COLO668 (cell line): ENCODE data around the gene TNFRSF14.
A peak's percentile ranks its signal among the peaks of the same experiment; 100 is the strongest.
"Not testable (repeated sequence)": the region's sequence is repeated elsewhere in the genome, so short reads cannot be mapped to it uniquely, and the experiment has no call there.

Experiments
- DNase-seq: peaks from one replicate; lab custom pipeline; 2025; ENCODE audit not compliant: unreplicated experiment; lab: John Stamatoyannopoulos, UW

The TNFRSF14 gene

DNA sequence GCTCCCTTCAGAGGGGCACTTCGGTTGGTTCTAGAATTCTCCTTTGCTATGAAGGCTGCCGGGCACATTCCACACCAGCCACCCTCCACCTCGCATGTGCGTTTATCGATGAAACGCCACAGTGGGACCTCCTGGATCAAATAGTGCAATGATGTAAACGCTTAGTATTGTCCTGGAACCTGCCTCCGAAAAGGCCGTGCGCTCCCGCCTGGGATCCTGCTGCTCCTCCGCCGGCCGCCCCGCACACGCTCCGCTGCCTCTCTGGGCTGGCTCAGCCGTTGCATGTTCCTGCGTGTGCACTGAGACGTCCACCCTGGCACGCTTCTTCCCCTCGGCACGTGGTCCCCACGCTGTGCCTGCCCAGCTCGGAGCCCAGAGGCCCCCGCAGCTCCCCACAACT is 4.0 kb upstream of the TNFRSF14 start:
- no peak for DNase-seq

DNA sequence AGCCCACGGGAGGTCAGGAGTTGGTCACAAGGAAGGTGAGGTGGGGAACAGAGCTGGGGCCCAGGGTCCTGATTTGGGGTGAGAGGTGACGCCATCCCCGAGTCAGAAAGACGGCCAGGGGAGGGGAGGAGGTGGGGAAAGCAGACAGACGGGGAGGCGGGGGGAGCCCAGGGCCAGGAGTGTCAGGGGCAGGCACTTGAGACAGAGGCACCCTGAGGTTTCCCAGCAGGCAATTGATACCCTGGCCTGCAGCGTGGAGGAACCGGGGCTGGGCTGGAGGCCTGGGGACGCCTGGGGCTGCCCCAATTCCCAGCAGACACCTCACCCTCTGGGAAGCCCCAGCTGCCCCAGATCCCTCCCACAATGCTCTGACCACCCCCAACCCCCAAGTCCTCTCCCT is 3.1 kb upstream of the TNFRSF14 start:
- not testable (repeated sequence) for DNase-seq

DNA sequence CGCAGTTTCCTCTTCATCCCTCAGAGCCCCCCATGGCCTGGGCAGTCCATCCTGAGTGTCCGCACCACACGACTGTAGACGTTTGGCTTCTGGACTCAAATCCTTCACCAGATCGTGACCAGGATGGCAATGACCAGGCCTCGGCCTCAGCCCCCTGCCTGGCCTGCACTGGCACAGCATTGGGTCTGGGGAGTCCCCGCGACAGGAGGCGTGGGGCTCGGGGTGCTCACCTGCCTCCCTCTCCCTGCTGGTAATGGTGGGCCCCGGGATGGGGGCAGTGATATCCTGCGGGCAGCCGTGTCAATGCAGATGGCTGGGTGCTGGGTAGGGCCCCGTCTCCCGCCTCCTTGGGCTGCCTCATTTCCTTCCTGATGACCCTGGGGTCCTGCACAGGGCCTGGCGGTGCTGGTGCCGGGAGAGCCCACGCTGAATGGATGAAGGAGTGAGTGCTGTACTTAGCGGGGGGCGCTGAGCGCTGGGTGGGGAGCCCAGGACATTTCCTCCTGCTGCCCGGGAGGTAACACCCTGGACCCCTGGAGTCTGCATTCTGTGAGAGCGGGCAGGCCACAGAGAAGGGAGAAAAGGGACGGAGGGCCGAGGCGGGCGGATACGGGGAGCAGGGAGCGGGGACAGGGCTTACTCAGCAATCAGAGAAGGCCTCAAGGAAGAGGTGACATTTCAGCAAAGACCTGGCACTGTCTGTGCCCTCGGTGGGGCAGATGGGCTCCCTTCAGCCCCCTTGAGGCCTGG is 2.1 kb upstream of the TNFRSF14 start:
- DNase-seq: no peak

DNA sequence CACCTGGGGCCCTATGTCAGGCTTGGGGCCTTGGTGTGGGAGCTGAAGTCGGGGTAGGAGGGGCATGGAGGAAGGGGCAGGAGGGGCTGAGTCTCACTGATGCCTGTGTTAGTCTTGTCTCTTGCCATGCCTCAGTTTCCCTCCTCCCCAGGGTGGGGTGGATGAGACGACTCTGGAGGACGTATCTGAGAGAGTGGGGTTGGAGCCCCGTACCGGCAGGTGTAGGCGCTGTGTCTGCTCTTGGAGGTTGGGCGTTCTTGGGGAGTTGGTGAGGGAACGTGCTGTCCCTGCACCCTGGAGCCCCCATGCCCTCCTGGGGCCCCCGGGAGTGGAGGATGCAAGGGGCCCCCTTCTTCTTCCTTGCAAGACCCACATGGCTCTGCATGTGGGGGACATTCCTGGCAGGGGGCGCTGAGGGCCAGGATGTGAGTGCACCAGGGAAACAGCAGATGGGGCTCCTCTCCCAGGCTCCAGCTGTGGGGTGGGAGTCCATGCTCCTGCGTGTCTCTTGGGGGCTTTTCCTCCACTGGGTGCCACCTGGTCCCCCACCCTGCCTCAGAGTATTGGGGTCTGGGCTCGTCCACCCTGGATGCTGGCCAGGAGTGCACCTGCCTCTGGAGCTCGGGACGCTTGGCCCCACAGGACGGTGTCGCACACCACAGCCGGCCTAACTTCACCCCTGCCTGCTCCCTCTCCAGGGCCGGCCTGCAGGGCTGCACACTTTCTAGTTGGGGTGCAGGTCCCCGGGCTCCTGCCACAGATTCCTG is 1.4 kb upstream of the TNFRSF14 start:
- peak; percentile 27 for DNase-seq

DNA sequence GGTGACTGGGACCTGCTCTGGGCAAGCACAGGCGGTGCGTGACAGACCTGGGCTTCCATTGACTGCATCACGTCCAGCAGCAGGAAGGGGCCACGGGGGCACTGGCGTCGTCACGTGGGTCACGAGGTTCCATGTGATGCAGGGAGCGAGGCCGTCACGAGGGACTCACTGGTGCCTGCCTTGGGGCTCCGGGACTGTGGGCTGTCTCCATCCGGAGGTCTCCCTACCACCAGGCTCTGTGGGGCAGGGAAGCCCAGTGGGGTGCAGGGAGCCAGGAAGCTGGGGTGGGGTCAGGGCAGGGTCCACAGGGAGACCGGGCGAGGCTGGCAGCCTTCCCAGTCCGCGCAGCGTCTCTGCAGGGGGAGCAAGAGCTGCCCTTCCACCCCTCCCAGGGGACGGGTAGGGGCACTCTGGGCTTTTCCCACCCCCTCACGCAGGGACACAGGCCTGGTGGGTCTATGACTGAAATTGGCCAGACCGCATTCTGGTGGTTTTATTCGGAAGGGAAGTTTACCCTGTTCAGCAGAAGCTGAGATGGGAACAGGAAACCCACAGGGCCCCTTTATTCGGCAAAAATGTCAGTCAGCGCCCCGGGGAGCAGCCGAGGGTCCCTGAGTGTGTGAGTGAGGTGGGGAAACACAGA is 416 bp upstream of the TNFRSF14 start:
- peak; percentile 75 for DNase-seq

DNA sequence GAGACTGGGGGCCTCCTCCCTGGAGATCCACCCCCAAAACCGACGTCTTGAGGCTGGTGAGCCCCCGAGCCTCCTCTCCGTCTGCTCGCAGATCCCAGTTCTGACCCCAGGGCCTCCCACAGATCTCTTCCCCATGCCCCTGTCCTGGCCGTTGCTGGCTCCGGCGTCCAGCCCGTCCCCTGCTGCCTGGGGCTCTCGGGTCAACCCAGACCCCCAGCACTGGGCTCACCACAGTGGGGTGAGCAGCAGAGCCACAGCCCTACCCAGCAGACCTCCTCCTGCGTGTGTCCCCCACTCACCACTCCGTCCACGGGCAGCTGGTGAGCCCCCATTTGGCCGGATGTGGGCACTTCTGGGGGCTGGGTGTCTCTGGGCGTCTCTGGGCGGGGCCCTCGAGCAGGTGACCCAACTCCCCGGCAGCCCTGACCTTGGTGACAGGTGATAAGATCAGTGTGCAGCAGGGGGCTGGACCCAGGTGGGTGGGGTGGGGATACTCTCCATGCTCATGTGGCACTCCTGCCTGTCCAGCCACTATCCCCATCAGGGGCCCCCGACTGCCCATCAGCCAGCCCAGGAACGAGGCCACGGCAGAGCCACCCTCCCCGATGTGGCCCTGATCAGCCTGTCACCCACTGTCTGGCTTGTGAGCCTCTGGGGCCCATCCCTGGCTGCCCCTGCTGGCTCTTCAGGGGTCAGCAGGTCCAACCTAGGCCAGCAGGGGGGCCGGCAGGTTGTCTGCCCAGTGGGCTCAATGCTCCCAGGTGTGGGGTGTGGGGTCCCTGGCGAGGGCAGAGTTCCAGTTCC is 709 bp downstream of the TNFRSF14 start:
- DNase-seq: peak; percentile 85

GRCh38 chr1:2557482-2558400 is 1.6 kb downstream of the TNFRSF14 start:
- DNase-seq: no peak

- DNase-seq: no peak
Observed at GRCh38 chr1:2558420-2558819, 2.2 kb downstream of the TNFRSF14 start.

DNA sequence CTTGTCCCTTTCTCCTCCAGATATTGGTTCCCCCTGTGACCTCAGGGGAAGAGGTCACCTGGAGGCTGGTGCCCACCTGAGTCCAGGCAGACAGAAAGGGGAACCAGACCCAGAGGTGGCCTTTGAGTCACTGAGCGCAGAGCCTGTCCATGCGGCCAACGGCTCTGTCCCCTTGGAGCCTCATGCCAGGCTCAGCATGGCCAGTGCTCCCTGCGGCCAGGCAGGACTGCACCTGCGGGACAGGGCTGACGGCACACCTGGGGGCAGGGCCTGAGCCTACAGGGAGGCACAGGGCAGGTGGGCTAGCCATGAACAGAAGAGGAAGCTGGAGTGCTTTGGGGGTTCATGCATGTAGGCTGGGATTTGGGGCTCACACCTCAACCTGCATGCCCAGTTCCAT is 2.7 kb downstream of the TNFRSF14 start:
- no peak for DNase-seq

DNA sequence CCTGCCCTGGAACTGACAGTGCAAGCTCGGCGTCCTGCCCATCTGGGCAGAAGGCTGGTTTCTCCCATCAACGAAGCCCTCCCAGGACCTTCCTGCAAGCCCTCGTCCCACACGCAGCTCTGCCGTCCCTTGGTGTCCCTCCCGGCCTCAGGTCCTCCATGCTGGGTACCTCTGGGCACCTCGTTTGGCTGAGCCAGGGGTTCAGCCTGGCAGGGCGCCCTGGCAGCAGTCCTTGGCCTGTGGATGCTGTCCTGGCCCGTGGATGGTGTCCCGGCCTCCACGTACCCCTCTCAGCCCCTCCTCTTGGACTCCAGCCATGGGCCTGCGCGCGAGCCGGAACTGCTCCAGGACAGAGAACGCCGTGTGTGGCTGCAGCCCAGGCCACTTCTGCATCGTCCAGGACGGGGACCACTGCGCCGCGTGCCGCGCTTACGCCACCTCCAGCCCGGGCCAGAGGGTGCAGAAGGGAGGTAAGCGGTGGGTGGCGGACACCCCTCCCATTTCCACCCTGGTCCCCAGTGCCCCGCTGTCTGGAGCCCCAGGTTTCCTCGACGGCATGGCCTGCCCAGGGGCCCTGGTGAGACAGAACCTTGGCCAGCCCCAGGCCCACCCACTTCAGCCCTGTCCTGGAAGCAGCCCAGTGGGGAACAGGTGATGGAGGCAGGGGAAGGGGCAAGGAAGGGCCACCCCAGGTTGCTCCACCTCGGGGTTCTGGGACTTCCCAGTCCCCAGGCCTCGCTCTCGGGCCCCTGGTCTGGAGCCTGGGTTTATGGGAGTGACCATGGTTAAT is 3.5 kb downstream of the TNFRSF14 start:
- DNase-seq: no peak

- no peak for DNase-seq
Observed at GRCh38 chr1:2560299-2561073, 4.3 kb downstream of the TNFRSF14 start.

DNA sequence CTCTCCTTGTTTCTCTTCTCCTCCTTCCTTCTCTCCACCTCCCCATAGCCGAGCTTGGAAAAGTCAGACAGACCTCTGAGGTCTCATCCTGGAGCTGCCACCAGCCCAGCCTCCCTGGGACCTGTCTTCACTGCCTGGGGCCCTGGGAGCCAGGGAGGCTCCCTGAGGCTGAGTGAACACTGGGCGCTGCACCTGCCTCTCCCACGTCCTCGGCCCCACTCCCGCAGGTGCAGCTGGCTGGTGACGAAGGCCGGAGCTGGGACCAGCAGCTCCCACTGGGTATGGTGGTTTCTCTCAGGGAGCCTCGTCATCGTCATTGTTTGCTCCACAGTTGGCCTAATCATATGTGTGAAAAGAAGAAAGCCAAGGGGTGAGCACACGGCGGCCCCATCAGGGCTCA is 5.3 kb downstream of the TNFRSF14 start:
- peak; percentile 91 for DNase-seq

GRCh38 chr1:2561898-2562895 is 6.0 kb downstream of the TNFRSF14 start:
- DNase-seq: peak; percentile 60

- DNase-seq: no peak
Observed at GRCh38 chr1:2563205-2563604, 7.0 kb downstream of the TNFRSF14 start.

DNA sequence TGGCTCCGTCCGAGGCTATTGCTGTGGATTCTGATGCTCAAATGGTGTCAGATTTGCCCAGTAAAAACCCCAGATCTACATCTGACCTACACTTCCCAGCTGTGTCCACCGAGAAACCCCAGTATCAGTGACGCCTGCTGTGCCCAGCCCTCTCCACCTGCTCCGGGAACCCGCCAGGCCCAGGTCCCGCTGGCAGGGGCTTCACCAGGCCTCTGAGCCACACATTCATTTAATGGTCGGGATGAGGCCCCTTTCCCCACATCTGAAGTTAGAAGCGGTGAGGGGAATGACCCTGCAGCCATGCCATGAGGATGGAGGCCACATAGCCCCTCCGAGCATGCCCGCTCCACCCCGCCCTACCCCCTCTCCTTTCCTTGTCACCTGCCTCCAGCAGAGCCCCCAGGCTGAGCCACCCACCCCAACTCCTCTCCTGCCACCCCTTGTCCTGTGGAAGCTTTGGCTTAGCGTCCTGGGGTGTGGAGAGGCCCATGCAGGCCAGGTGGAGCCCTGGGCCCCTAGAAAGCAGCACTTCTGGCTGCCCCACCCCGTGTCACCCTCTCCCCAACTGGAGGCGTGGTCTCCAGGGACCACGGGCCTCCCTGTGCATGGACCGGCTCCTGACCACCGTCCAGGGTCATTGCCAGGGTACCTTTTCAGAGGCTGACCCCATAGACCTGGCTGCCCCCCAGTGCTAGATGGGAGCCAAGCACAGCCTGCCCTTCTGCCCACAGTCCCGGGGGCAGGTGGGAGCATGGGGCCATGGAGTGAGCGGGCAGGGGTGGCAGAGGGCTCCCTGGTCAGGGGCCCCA is 8.0 kb downstream of the TNFRSF14 start:
- DNase-seq: no peak

GRCh38 chr1:2564815-2565374 is 8.7 kb downstream of the TNFRSF14 start:
- DNase-seq: peak; percentile 74
